GM20000 (cell line): Measurements from ENCODE around the gene TARS2.

Experiments used
- DNase-seq: peaks from one replicate; pipeline ENCODE4 v3.0.0; 2012; ENCODE audit warnings: low spot score
- TF ChIP-seq, protein P1 (sequence below): IDR thresholded peaks from 2 replicates; pipeline ENCODE4 v1.5.1; 2012; ENCODE audit warnings: mild to moderate bottlenecking, control low read depth; ENCODE audit errors: extremely low read depth, missing control alignments

Gene TARS2, protein sequence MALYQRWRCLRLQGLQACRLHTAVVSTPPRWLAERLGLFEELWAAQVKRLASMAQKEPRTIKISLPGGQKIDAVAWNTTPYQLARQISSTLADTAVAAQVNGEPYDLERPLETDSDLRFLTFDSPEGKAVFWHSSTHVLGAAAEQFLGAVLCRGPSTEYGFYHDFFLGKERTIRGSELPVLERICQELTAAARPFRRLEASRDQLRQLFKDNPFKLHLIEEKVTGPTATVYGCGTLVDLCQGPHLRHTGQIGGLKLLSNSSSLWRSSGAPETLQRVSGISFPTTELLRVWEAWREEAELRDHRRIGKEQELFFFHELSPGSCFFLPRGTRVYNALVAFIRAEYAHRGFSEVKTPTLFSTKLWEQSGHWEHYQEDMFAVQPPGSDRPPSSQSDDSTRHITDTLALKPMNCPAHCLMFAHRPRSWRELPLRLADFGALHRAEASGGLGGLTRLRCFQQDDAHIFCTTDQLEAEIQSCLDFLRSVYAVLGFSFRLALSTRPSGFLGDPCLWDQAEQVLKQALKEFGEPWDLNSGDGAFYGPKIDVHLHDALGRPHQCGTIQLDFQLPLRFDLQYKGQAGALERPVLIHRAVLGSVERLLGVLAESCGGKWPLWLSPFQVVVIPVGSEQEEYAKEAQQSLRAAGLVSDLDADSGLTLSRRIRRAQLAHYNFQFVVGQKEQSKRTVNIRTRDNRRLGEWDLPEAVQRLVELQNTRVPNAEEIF

DNA sequence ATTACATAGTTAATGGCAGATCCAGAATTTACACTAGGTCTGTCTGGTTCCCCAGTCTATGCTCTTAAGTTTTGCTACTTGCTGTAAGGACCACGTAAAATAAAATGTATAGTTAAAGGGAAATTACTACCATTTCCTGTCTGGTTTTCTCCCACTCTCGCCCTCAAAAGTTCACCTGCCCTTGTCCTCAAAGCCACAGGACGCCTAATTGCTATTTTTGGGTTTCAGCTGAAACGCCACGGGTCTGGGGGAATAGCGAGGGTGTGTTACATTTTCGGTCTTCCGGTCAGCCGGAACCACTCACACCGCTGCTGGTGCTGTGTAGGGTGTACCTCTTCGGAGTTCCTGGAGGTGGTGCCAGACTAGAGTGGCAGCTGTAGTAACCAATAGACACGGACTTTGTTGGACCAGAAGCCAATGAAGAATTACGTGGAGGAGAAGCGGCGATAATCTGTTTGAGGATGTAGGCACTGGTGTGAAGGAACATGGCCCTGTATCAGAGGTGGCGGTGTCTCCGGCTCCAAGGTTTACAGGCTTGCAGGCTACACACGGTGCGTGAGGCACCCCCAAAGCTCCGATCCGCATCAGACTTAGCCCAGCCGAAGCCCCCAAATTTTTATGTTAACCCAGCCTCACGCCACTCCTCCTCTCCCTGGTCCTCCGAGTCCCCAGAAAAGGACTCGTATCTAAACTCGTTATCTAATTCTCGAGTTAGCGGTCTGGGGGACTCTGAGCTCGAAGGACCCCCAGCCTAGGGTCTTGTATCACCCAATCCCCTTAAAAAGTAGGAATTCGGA is at the start of gene TARS2:
TARS2 (plus strand) TSS at position 454 of the 797 bp plus-strand sequence; CDS start at position 486, 32 bp downstream.
- DNase-seq, result peak; percentile 94
- TF ChIP-seq, protein P1, sequence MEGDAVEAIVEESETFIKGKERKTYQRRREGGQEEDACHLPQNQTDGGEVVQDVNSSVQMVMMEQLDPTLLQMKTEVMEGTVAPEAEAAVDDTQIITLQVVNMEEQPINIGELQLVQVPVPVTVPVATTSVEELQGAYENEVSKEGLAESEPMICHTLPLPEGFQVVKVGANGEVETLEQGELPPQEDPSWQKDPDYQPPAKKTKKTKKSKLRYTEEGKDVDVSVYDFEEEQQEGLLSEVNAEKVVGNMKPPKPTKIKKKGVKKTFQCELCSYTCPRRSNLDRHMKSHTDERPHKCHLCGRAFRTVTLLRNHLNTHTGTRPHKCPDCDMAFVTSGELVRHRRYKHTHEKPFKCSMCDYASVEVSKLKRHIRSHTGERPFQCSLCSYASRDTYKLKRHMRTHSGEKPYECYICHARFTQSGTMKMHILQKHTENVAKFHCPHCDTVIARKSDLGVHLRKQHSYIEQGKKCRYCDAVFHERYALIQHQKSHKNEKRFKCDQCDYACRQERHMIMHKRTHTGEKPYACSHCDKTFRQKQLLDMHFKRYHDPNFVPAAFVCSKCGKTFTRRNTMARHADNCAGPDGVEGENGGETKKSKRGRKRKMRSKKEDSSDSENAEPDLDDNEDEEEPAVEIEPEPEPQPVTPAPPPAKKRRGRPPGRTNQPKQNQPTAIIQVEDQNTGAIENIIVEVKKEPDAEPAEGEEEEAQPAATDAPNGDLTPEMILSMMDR, result no peak

DNA sequence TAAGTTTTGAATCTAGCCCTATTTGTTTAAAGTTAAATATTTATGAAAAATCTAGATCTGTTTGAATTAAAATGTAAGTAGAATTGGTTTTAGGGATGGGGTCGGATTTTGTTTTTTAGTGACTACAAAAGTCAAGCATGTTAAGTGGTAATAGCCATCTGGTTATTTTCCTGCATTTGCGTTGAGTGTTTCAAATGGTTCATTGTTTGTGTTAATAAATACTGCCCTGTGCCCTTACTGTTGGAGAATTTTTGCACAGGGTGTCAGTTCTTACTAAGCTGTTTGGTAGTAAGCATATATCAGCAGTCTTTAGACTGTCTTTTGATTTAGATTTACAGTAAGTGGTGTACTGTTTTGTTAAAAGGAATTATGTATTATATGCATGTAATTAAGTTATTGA is 46.1 kb upstream of the TARS2 start:
- DNase-seq, result no peak
- TF ChIP-seq, protein P1, result no peak

DNA sequence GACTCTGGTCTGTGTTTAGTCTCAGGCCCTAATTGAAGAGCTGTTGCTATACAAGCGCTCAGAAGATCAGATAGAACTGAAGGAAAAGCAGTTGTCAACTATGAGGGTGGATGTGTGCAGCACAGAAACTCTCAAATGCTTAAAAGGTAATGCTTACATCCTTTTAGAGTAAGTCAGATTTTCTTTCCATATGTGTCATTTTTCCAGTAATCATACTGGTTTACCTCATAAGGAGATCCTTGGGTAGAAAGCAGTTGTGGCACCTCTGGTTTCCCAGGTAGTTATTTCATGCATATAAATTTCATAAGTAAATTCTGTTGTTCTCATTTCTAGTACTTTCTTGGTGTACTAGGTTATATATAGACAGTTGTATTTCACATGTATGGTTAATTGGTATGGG is 43.0 kb upstream of the TARS2 start:
- TF ChIP-seq, protein P1, result no peak
- DNase-seq, result no peak

DNA sequence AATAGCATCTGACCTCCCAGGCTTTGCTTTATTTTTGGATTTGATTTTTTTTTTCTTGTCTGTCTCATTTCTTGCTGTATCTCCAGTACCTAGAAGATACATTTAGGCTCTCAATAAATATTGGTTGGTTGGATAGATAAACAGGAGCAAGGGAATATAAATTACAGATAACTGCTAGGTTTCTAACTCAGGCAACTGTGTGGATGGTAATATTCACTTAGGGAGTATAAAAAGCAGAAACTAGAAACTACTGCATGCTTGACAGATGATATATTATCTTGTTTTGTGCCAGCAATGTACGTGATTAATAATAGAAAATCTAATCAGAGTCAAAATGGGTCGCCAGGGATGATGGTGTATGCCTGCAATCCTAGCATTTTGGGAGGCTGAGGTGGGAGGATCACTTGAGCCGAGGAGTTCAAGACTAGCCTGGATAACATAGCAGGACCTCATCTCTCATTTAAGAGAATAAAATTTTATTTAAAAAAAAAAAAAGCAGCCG is 31.0 kb upstream of the TARS2 start:
- no peak for DNase-seq
- TF ChIP-seq, protein P1, result no peak

DNA sequence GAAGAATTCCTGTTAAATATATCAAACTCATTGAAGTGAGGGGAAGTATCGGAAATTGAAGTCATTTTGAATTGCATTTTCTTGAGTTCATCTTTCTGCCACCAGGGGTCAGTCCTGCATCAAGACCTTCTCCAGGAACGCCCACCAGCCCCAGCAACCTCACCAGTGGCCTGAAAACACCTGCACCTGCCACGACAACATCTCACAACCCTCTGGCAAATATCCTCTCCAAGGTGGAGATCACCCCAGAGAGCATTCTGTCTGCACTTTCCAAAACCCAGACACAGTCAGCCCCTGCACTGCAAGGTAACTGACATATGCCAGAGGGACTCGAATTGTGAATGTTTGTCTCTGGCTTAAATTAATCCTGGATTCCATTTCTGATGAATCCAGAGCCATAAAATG is 22.8 kb upstream of the TARS2 start:
- TF ChIP-seq, protein P1, result peak; percentile 66
- DNase-seq, result peak; percentile 76

DNA sequence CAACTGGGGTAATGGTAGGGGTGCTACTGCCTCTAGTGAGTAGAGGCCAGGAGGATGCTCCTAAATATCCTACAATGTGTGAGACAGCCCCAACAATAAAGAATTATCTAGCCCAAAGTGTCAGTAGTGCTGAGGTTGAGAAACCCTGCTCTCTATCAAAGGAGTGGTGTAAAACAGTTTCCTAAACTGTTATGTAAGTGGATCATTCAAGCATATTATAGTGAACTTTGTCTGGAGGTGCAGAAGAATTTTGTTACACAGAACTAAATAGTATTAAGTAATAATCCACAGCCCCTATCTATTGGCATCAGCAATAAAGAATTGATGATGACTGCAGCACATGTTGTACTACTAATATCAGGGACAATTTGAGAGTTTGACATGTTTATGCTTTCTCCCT is 20.3 kb upstream of the TARS2 start:
- no peak for DNase-seq
- TF ChIP-seq, protein P1, result no peak
